Raji (cell line): ENCODE data around the gene DIAPH3.

ENCODE experiments used
- POLR2A ChIP-seq: IDR thresholded peaks from 2 replicates; pipeline ENCODE4 v1.6.1; 2011; ENCODE audit warnings: low read depth, low read length, control low read depth; ENCODE audit not compliant: insufficient read depth

DIAPH3 gene

DNA sequence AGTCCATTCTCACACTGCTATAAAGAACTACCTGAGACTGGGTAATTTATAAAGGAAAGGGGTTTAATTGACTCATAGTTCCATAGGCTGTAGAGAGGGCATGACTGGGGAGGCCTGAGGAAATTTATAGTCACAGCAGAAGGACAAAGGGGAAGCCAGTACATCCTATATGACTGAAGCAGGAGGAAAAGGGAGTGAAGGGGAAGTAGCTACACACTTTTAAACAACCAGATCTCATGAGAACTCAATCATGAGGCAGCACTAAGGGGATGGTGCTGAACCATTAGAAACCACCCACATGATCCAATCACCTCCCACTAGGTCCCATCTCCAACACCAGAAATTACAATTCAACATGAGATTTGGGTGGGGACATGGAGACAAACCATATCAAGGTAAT lies 209.1 kb downstream of the DIAPH3 start:
- no peak for TF ChIP-seq POLR2A

DNA sequence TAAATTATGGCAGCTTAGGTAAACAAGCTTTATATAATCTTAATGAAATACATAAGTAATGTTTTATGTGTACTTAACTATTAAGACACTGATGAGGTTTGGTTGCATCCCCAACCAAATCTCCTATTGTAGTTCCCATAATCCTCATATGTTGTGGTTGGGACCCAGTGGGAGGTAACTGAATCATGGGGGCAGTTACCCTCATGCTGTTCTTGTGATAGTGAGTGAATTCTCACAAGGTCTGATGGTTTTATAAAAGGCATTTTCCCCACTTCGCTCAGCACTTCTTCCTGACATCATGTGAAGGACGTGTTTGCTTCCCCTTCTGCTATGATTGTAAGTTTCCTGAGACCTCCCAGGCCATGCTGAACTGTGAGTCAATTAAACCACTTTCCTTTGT lies 212.7 kb downstream of the DIAPH3 start:
- TF ChIP-seq POLR2A, result no peak

DNA sequence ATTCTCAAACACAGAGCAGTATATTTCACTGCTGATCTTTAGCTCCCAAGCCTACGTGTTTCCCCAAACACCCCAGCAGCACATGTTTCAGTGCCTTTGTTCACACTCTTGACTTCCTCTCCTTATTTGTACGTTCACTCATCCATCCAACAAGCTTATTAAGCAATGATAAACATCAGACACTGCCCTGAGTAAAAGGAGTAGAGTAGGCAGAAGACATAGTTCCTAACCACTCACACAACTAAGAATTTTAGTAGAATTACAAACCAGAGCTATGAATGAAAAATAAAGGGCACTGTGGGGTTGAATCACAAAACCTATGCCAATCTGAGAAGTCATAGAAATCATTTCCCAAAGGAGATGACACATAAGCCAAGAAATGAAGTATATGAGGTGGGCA lies 213.5 kb downstream of the DIAPH3 start:
- TF ChIP-seq POLR2A, result no peak

GRCh38 chr13:59948686-59949085 lies 215.0 kb downstream of the DIAPH3 start:
- TF ChIP-seq POLR2A, result no peak

GRCh38 chr13:59946944-59947343 lies 216.8 kb downstream of the DIAPH3 start:
- no peak for TF ChIP-seq POLR2A

GRCh38 chr13:59931621-59932020 lies 232.1 kb downstream of the DIAPH3 start:
- TF ChIP-seq POLR2A, result no peak

GRCh38 chr13:59924256-59924655 lies 239.5 kb downstream of the DIAPH3 start:
- no peak for TF ChIP-seq POLR2A

- TF ChIP-seq POLR2A, result no peak
Measured at GRCh38 chr13:59915252-59915651, 248.5 kb downstream of the DIAPH3 start.

DNA sequence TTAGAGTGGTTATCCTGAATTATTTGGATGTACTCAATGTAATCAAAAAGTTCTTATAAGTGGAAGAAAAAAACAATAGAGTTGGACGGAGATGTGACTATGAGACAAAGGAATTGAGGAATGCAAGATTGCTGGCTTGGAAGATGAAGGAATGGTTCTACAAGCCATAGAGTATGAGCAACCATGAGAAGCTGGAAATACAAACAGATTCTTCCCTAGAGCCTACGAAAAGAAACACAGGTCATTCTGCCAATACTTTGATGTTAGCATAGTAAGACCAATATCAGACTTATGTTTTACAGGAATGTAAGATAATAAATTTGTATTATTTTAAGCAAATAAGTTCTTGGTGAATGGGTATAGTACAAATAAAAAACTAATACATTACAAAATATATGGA lies 249.2 kb downstream of the DIAPH3 start:
- no peak for TF ChIP-seq POLR2A

DNA sequence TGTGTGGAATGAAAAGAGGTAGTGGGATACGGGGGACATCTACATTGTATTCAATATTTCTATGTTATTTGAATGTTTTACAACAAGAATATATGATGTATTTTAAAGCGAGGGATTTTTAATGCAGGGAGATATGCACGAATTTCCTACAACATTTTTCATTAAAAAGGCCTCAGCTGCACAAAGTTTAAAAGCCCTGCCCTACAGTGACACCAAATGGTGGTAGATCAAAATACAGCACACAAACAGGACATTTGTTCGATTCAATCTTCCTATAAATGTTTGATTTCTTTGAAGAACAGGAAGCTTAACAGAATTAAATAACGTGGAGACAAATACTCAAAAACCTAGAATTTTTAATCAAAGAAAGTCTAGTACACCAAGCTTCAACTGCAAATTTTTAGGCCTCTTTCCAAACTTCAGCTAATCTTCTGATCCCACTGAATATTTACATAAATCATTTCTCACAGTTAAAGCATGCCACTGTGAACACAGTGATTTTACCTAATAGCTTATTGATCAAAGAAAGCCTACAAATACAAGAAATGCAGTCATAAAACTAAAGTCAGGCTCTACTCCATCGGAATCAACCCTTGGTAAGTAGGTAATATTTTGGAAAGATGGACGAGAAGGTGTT lies 257.2 kb downstream of the DIAPH3 start:
- no peak for TF ChIP-seq POLR2A

DNA sequence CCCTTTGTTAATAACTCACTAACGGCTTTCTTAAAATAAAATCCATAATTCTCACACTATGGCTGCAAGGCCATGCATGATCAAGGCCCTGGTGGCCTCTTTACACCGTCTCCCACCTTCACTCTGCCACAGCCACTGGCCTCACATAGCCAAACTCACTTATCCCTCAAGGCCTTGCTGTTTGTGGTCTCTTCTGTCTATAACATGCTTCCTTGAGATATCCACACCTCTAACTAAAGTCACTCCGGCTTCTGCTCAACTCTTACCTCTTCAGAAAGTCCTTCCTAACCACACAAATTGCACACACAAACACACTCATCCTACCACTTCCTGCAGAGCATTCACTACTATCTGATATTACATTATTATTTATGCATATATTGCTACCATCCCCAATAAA lies 262.5 kb downstream of the DIAPH3 start:
- no peak for TF ChIP-seq POLR2A

GRCh38 chr13:59898066-59898465 lies 265.7 kb downstream of the DIAPH3 start:
- no peak for TF ChIP-seq POLR2A

DNA sequence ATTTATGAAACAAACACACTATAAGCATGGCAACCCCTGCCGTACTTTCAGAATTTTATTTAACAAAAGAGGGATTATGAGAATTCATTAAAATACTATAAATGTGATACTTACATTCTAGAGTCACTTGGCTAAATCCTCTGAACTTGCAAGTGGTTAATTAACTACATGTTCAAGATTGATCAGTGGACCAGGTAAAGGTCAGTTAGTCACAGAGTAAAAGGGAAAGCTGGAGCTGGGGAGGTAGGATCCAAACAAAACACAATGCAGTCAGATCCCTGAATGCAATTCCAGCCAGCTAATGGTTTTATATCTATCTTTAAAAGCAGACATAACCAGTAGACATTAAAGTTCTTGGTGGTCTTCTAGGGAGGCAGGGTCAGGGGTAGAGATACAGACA lies 270.5 kb downstream of the DIAPH3 start:
- no peak for TF ChIP-seq POLR2A

DNA sequence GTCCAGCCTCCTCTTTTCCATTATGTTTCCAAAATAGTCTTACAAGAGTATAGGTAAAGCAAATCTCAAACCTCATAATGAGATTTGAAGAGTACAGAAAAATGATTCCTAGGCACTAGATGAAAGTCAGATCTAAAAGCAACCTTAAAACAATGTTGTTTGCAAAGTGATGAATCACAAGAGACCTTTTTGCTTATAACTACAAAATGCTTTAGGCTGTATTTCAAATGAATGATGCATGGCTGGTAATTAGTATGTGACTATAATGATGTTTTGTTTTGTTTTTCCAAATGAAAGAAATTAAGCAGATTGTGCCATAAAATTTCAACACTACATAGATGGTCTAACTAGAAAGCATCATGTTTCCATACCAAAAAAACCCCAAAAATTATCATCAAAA lies 272.7 kb downstream of the DIAPH3 start:
- no peak for TF ChIP-seq POLR2A

DNA sequence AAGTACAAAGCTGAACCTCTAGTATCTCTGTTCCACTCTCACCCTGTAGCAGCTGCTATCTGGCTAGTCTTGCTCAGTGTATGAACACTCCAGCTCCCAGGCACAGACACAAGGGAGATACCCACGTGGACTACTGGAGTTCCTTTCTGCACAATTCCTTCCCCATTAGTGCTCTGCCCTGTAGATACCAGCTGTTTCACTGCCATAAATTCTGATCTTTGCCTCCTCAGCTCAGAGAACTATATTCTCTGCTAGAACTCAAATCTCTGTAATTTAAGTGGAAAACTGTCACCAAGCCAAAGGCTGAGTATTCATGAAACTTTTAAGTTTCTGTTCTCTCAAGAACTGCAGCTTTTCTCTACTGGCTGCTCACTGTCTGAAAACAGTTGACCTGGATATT lies 273.7 kb downstream of the DIAPH3 start:
- no peak for TF ChIP-seq POLR2A

- no peak for TF ChIP-seq POLR2A
Measured at GRCh38 chr13:59888408-59888807, 275.3 kb downstream of the DIAPH3 start.

- TF ChIP-seq POLR2A, result no peak
Measured at GRCh38 chr13:59885076-59885475, 278.7 kb downstream of the DIAPH3 start.
